Panc1 (cell line): ENCODE results near the gene TGFB2. TPM values are rescaled to one million over a fixed set of nuclear protein-coding genes. Genes with fewer than 3 reads are reported as not detected.

Experiments used
- ATAC-seq: fragments of 200-7000 bp; cut with Tn5 transposase; 2 replicates; pipeline ENCODE4 v1.9.1; 2020; ENCODE audit warnings: mild to moderate bottlenecking, moderate library complexity
- BruUV-seq: library from RNA; stranded (reverse); fragments of 400-500 nt; replicated peaks from 2 replicates; lab custom pipeline; 2021; lab: Mats Ljungman, UMichigan
- CTCF ChIA-PET: fragments of 300-600 bp; sonication (Branson Sonifier 250); formaldehyde crosslinking; loops from one replicate; lab custom pipeline; 2022; ENCODE audit warnings: antibody characterized with exemption; lab: Charles Lee
- POLR2A ChIA-PET: fragments of 300-600 bp; sonication (Branson Sonifier 250); formaldehyde crosslinking; loops from one replicate; lab custom pipeline; 2022; ENCODE audit warnings: antibody characterized with exemption; lab: Charles Lee
- DNase-seq: peaks from one replicate; pipeline ENCODE4 v3.0.0-alpha.2; 2010; ENCODE audit warnings: low read depth, low spot score
- H3K27ac ChIP-seq: 2 replicates; pipeline ENCODE4 v1.5.1; 2011; ENCODE audit warnings: mild to moderate bottlenecking, low read length, inconsistent platforms
- H3K27me3 ChIP-seq: fragments of 200-500 bp; sonication (Bioruptor generic); 2 replicates; pipeline ENCODE4 v1.6.0; 2014; ENCODE audit warnings: low read length, inconsistent platforms; ENCODE audit not compliant: control insufficient read depth, insufficient read depth
- H3K36me3 ChIP-seq: fragments of 200-500 bp; sonication (Bioruptor generic); 2 replicates; pipeline ENCODE4 v1.5.1; 2014; ENCODE audit warnings: inconsistent platforms, mild to moderate bottlenecking, low read length, moderate library complexity; ENCODE audit not compliant: control insufficient read depth, insufficient read depth
- H3K4me1 ChIP-seq: 2 replicates; pipeline ENCODE4 v1.5.1; 2011; ENCODE audit warnings: inconsistent platforms, mild to moderate bottlenecking, low read length, moderate library complexity; ENCODE audit not compliant: control insufficient read depth, insufficient read depth
- H3K4me3 ChIP-seq, 2 experiments: 2 replicates each; pipeline ENCODE4 v1.5.1; 2011 to 2012; ENCODE audit warnings: low read depth in 2 of 2, low read length in 2 of 2, mild to moderate bottlenecking in 2 of 2, inconsistent platforms in 1 of 2, moderate library complexity in 1 of 2
- H3K9me3 ChIP-seq: fragments of 200-500 bp; sonication (Bioruptor generic); 2 replicates; pipeline ENCODE4 v1.5.1; 2014; ENCODE audit warnings: low read depth, mild to moderate bottlenecking, inconsistent platforms, low read length, moderate library complexity; ENCODE audit not compliant: control insufficient read depth, insufficient read depth
- CTCF ChIP-seq: fragments of 450-650 bp; IDR thresholded peaks from 2 replicates; pipeline ENCODE4 v1.5.1; 2017; ENCODE audit warnings: mild to moderate bottlenecking
- POLR2AphosphoS5 ChIP-seq: IDR thresholded peaks from 2 replicates; pipeline ENCODE4 v1.6.1; 2012; ENCODE audit warnings: mild to moderate bottlenecking, low read depth, low read length, moderate library complexity
- REST ChIP-seq, 2 experiments: IDR thresholded peaks; 2 replicates each; pipeline ENCODE4 v1.6.1; 2011 to 2012; ENCODE audit warnings: low read depth in 2 of 2, control low read depth in 1 of 2, low read length in 1 of 2, mild to moderate bottlenecking in 1 of 2, moderate library complexity in 1 of 2; ENCODE audit not compliant: insufficient read depth in 1 of 2
- SIN3A ChIP-seq: IDR thresholded peaks from 2 replicates; pipeline ENCODE4 v1.6.1; 2012; ENCODE audit warnings: low read depth, mild to moderate bottlenecking, low read length, moderate library complexity, borderline replicate concordance; ENCODE audit not compliant: insufficient read depth
- TCF7L2 ChIP-seq: IDR thresholded peaks from 2 replicates; pipeline ENCODE4 v1.6.1; 2011; ENCODE audit warnings: mild to moderate bottlenecking, low read depth, low read length, inconsistent platforms
- in situ Hi-C: cut with HindIII; loops from 2 replicates; pipeline ENCODE4 v1.10.0; 2016; ENCODE audit warnings: low sequenced_read_pairs, low pct_unique_long_range_greater_than_20kb
- intact Hi-C: fragments of 100-400 bp; cut with micrococcal nuclease; formaldehyde crosslinking; loops from one replicate; pipeline ENCODE4 v1.10.0; 2022; ENCODE audit not compliant: unreplicated experiment
- total RNA-seq: library from RNA; stranded (reverse); gene quantifications from one replicate; pipeline ENCODE4 v1.2.1, GENCODE V29; 2021; ENCODE audit not compliant: unreplicated experiment

The TGFB2 gene
- total RNA-seq, 1 experiment from 2014 or later: 58.9 TPM

GRCh38 chr1:218305472-218306064, 39.6 kb upstream of the TGFB2 start:
- DNase-seq (no peak), ATAC-seq (no peak)
- H3K4me3 ChIP-seq: no peak overlapping the region
- no peaks in the 10 kb centered on the region for H3K4me1 ChIP-seq
- H3K27me3 ChIP-seq: no peaks in the 10 kb centered on the region
- H3K27ac ChIP-seq: no peak overlapping the region
- peaks cover 20% of the 10 kb centered on the region; the same call in 1 of the 2 replicates for H3K36me3 ChIP-seq
- POLR2A ChIA-PET: no interaction called here
- CTCF ChIA-PET: no interaction called here
- in situ Hi-C loops (no loop called here), intact Hi-C loops (no loop called here)
- TF ChIP-seq CTCF (no peak), SIN3A (no peak), POLR2AphosphoS5 (no peak), TCF7L2 (no peak), REST (IDR thresholded peaks at IDR 0.05; ENCODE audit: insufficient read depth in 1 of 2, low read depth in 2 of 2, low read length in 1 of 2) (no peak)
- BruUV-seq: no TSS peak
- no peaks in the 10 kb centered on the region for H3K9me3 ChIP-seq

- POLR2A ChIA-PET: no interaction called here
- intact Hi-C loops (no loop called here), in situ Hi-C loops (no loop called here)
- Histone ChIP-seq H3K4me3 (no peak overlapping the region), H3K27me3 (no peaks in the 10 kb centered on the region), H3K4me1 (0 out of 2 replicates have a peak, but pooled peaks cover 2% of the 10 kb centered on the region), H3K27ac (no peak overlapping the region), H3K9me3 (no peaks in the 10 kb centered on the region), H3K36me3 (peaks cover 8% of the 10 kb centered on the region; the same call in 1 of the 2 replicates)
- BruUV-seq: no TSS peak
- no peak for ATAC-seq
- TF ChIP-seq POLR2AphosphoS5: no peak
- TF ChIP-seq SIN3A: no peak
- TF ChIP-seq REST (IDR thresholded peaks at IDR 0.05; ENCODE audit: insufficient read depth in 1 of 2, low read depth in 2 of 2, low read length in 1 of 2): no peak
- TF ChIP-seq TCF7L2: no peak
- TF ChIP-seq CTCF: no peak
- no peak for DNase-seq
- CTCF ChIA-PET: no interaction called here
Measured at GRCh38 chr1:218312509-218312908, 32.6 kb upstream of the TGFB2 start.
